GM12892 (cell line): Measurements from ENCODE around the gene HSF5.

Source experiments
- POLR2A ChIP-seq: IDR thresholded peaks from 2 replicates; pipeline ENCODE4 v1.6.1; 2011; ENCODE audit warnings: low read depth, low read length, control low read depth
- POLR2AphosphoS5 ChIP-seq: IDR thresholded peaks from 2 replicates; pipeline ENCODE4 v1.6.1; 2011; ENCODE audit warnings: low read depth, low read length, control low read depth

DNA sequence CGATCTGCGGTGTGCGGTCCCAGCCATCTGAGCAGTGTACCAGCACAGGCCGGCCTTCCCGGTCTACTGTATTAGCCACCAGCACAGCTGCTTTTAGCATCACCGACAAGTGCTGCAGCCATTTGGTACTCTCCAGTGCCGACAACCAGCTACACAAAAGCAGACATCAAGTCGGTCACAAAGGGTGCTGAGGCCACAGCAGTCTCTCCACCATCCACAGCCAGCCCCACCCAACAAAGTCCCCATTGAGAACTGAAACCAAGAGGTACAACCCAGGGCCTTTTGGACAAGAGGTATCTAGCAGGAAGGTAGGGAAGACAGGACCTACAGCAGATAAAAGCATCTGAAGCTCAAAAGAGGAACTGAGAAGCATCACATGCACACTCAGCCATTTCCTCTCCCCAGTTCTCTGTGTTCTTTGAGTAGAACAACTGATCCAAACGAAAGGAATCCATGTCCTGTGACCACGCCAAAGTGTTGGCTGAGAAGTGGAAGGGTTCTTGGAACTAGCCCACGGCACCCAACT is 16.7 kb upstream of the HSF5 start:
- peak; percentile 42; the same call in 1 of the 2 replicates for TF ChIP-seq POLR2A
- TF ChIP-seq POLR2AphosphoS5: peak; percentile 55; the same call in 1 of the 2 replicates
